ENCODE measurements around the gene GAB4. TPM values are rescaled to one million over a fixed set of nuclear protein-coding genes. Genes with fewer than 3 reads are reported as not detected.

Gene GAB4
- total and polyA plus RNA-seq, 2 of the 13 experiments (the other 11 are each of a cell fraction or from before 2014, with no cell fraction given) = not detected

GRCh38 chr22:16960220-16960883 lies 47.7 kb downstream of the GAB4 start (continued):
- TF ChIP-seq ZNF557 (CRISPR knock-in tag; IDR thresholded peaks at IDR 0.05) = no peak
- TF ChIP-seq KLF16 (CRISPR knock-in tag; IDR thresholded peaks at IDR 0.05) = no peak
- TF ChIP-seq ZNF780A (CRISPR knock-in tag; IDR thresholded peaks at IDR 0.05) = no peak
- no peak for TF ChIP-seq U2AF1 (optimal IDR thresholded peaks at IDR 0.05; ENCODE audit: low read depth, low read length)
- no peak for TF ChIP-seq SRSF9 (IDR thresholded peaks at IDR 0.05; ENCODE audit: borderline replicate concordance, insufficient read depth, low read depth, low read length, poor library complexity, severe bottlenecking)
- no peak for TF ChIP-seq ZNF18 (CRISPR knock-in tag; IDR thresholded peaks at IDR 0.05; ENCODE audit: insufficient replicate concordance)
- no peak for TF ChIP-seq GZF1 (CRISPR knock-in tag; IDR thresholded peaks at IDR 0.05)
- no peak for TF ChIP-seq RAD21 (CRISPR knock-in tag; IDR thresholded peaks at IDR 0.05)
- TF ChIP-seq PHF8 (CRISPR knock-in tag; IDR thresholded peaks at IDR 0.05) = no peak

GRCh38 chr22:16959345-16959930 lies 48.6 kb downstream of the GAB4 start:
- ChIA-PET CTCF (ENCODE audit: low intra/inter-chr PET ratio, low total read pairs) (no interaction called here), POLR2A (no interaction called here)
- Histone ChIP-seq H3K4me1 (ENCODE audit: insufficient read depth, low read length) (no peaks in the 10 kb centered on the region), H2AFZ (ENCODE audit: low read length) (no peak overlapping the region), H3K27me3 (ENCODE audit: control insufficient read depth in 1 of 2, insufficient read depth in 2 of 2, low read length in 2 of 2) (peaks cover 4 to 13% of the 10 kb centered on the region in 2 experiments; a peak in 1 of 5 replicates), H4K20me1 (ENCODE audit: insufficient read depth, low read length) (no peaks in the 10 kb centered on the region), H3K36me3 (replicated peaks in 1 of 2; ENCODE audit: control insufficient read depth in 1 of 2, insufficient read depth in 2 of 2, low read length in 2 of 2) (no peaks in the 10 kb centered on the region), H3K27ac (ENCODE audit: extremely low read length, insufficient read depth, low read length) (no peak overlapping the region), H3K4me3 (replicated peaks in 1 of 3; ENCODE audit: insufficient read depth in 1 of 3, low read depth in 2 of 3, low read length in 3 of 3) (no peak overlapping the region), H3K9ac (ENCODE audit: insufficient read depth, low read depth, low read length) (no peak overlapping the region), H3K9me3 (ENCODE audit: low read length) (no peaks in the 10 kb centered on the region), H3K79me2 (ENCODE audit: insufficient read depth, low read length) (no peaks in the 10 kb centered on the region), H3K4me2 (ENCODE audit: low read depth, low read length) (no peak overlapping the region)
- in situ Hi-C loops (cut with HindIII; ENCODE audit: extremely low pct_ligation_motif_present, low pct_unique_long_range_greater_than_20kb) = no loop called here
- FAIRE-seq = no peak
- no peak for ATAC-seq
- intact Hi-C loops (cut with micrococcal nuclease; ENCODE audit: unreplicated experiment) = no loop called here
- WGBS (ENCODE audit: low lambda C conversion rate) = 7% methylated on average over 3 of the region's 10 CpGs
- DNase-seq (ENCODE audit: low spot score) = no peak
- BruUV-seq (replicated peaks) = no TSS peak
- TF ChIP-seq RFX5 (IDR thresholded peaks at IDR 0.05; ENCODE audit: low read depth, low read length) = no peak
- no peak for TF ChIP-seq HOXA7 (CRISPR knock-in tag; IDR thresholded peaks at IDR 0.05)
- no peak for TF ChIP-seq RBFOX2 (IDR thresholded peaks at IDR 0.05; ENCODE audit: low read depth, low read length)
- TF ChIP-seq MIER3 (CRISPR knock-in tag; IDR thresholded peaks at IDR 0.05; ENCODE audit: borderline replicate concordance) = no peak
- no peak for TF ChIP-seq DNMT3B (CRISPR knock-in tag; conservative IDR thresholded peaks at IDR 0.05)
- TF ChIP-seq ZNF557 (CRISPR knock-in tag; IDR thresholded peaks at IDR 0.05) = no peak
- TF ChIP-seq KAT8 (CRISPR knock-in tag; IDR thresholded peaks at IDR 0.05) = no peak
- no peak for TF ChIP-seq ZNF317 (CRISPR knock-in tag; IDR thresholded peaks at IDR 0.05)
- no peak for TF ChIP-seq MED1 (CRISPR knock-in tag; IDR thresholded peaks at IDR 0.05)
- no peak for TF ChIP-seq ELF3 (CRISPR knock-in tag; IDR thresholded peaks at IDR 0.05)
- TF ChIP-seq MEIS1 (CRISPR knock-in tag; IDR thresholded peaks at IDR 0.05; ENCODE audit: borderline replicate concordance) = no peak
- no peak for TF ChIP-seq MBD4 (IDR thresholded peaks at IDR 0.05; ENCODE audit: borderline replicate concordance, low read length)
- no peak for TF ChIP-seq ZNF850 (CRISPR knock-in tag; conservative IDR thresholded peaks at IDR 0.05)
- TF ChIP-seq ZNF788 (CRISPR knock-in tag; IDR thresholded peaks at IDR 0.05; ENCODE audit: borderline replicate concordance) = no peak
- no peak for TF ChIP-seq RBAK (CRISPR knock-in tag; IDR thresholded peaks at IDR 0.05)
- TF ChIP-seq ZNF383 (CRISPR knock-in tag; IDR thresholded peaks at IDR 0.05; ENCODE audit: borderline replicate concordance) = no peak
- no peak for TF ChIP-seq ZSCAN9 (CRISPR knock-in tag; IDR thresholded peaks at IDR 0.05; ENCODE audit: borderline replicate concordance)
- no peak for TF ChIP-seq HCFC1 (IDR thresholded peaks at IDR 0.05; ENCODE audit: low read depth, low read length)

Measured in HepG2 (cell line).